HG02798 (cell line): ENCODE results near the gene BTBD16.
A peak's percentile ranks its signal among the peaks of the same experiment; 100 is the strongest.

ENCODE experiments used
- ATAC-seq: cut with Tn5 transposase; IDR thresholded peaks from one replicate; pipeline ENCODE4 v1.9.1; 2021; ENCODE audit warnings: mild to moderate bottlenecking; ENCODE audit not compliant: unreplicated experiment, poor library complexity

The BTBD16 gene

GRCh38 chr10:122361046-122361445, 90.0 kb downstream of the BTBD16 start:
- ATAC-seq, result no peak

- no peak for ATAC-seq
Measured at GRCh38 chr10:122362031-122362592, 91.0 kb downstream of the BTBD16 start.

GRCh38 chr10:122362621-122363020, 91.5 kb downstream of the BTBD16 start:
- no peak for ATAC-seq

GRCh38 chr10:122363311-122363710, 92.2 kb downstream of the BTBD16 start:
- no peak for ATAC-seq

GRCh38 chr10:122363722-122364463, 92.8 kb downstream of the BTBD16 start:
- ATAC-seq, result no peak

GRCh38 chr10:122368502-122369254, 97.6 kb downstream of the BTBD16 start:
- ATAC-seq, result no peak

- no peak for ATAC-seq
Measured at GRCh38 chr10:122373108-122373507, 102.0 kb downstream of the BTBD16 start.

GRCh38 chr10:122373721-122374120, 102.6 kb downstream of the BTBD16 start:
- no peak for ATAC-seq

- peak; percentile 80 for ATAC-seq
Measured at GRCh38 chr10:122374237-122374858, 103.3 kb downstream of the BTBD16 start, which contains the start of gene PLEKHA1. Gene PLEKHA1, plus strand, starts transcription at chr10:122374708. Its CDS starts 18,493 bp downstream, at chr10:122393201.

GRCh38 chr10:122374859-122375678, 104.0 kb downstream of the BTBD16 start:
- ATAC-seq, result peak; percentile 50

- ATAC-seq, result no peak
Measured at GRCh38 chr10:122375679-122376160, 104.6 kb downstream of the BTBD16 start.

GRCh38 chr10:122376364-122376961, 105.4 kb downstream of the BTBD16 start:
- ATAC-seq, result no peak

GRCh38 chr10:122379041-122379440, 107.9 kb downstream of the BTBD16 start:
- no peak for ATAC-seq

- ATAC-seq, result no peak
Measured at GRCh38 chr10:122379537-122379936, 108.4 kb downstream of the BTBD16 start.

GRCh38 chr10:122380703-122381102, 109.6 kb downstream of the BTBD16 start:
- no peak for ATAC-seq

GRCh38 chr10:122381680-122382079, 110.6 kb downstream of the BTBD16 start:
- ATAC-seq, result no peak

- no peak for ATAC-seq
Measured at GRCh38 chr10:122386514-122386913, 115.4 kb downstream of the BTBD16 start.

GRCh38 chr10:122387572-122387971, 116.5 kb downstream of the BTBD16 start:
- ATAC-seq, result no peak
